Mesendoderm (in vitro differentiated cells): ENCODE data around the gene TAF1C.

ENCODE experiments used
- DNase-seq: peaks from one replicate; pipeline ENCODE4 v3.0.0; 2013
- H2AK5ac ChIP-seq: 2 replicates; pipeline ENCODE4 v1.6.1; 2013; ENCODE audit warnings: low read length, inconsistent platforms
- H2BK120ac ChIP-seq: 2 replicates; pipeline ENCODE4 v1.6.1; 2013; ENCODE audit warnings: low read depth, mild to moderate bottlenecking, low read length, moderate library complexity, mixed read lengths
- H2BK15ac ChIP-seq: replicated peaks from 2 replicates; pipeline ENCODE4 v1.6.1; 2013; ENCODE audit warnings: low read depth, mild to moderate bottlenecking, moderate library complexity
- H2BK5ac ChIP-seq: 2 replicates; pipeline ENCODE4 v1.6.1; 2013; ENCODE audit warnings: low read length, inconsistent platforms
- H3K18ac ChIP-seq: 2 replicates; pipeline ENCODE4 v1.6.1; 2013; ENCODE audit warnings: mild to moderate bottlenecking, low read length, mixed read lengths
- H3K23ac ChIP-seq: one replicate; pipeline ENCODE4 v1.6.1; 2013; ENCODE audit warnings: low read length
- H3K27ac ChIP-seq: 2 replicates; pipeline ENCODE4 v1.5.1; 2013; ENCODE audit warnings: low read depth, mild to moderate bottlenecking, inconsistent platforms, low read length, moderate library complexity
- H3K27me3 ChIP-seq: 2 replicates; pipeline ENCODE4 v1.6.1; 2013; ENCODE audit warnings: low read length, control low read depth, mild to moderate bottlenecking, inconsistent platforms; ENCODE audit not compliant: insufficient read depth, poor library complexity
- H3K36me3 ChIP-seq: 2 replicates; pipeline ENCODE4 v1.6.1; 2013; ENCODE audit warnings: low read length, inconsistent platforms; ENCODE audit not compliant: control insufficient read depth, insufficient read depth
- H3K4ac ChIP-seq: one replicate; pipeline ENCODE4 v1.6.1; 2013; ENCODE audit warnings: low read depth, mild to moderate bottlenecking, low read length, moderate library complexity
- H3K4me1 ChIP-seq: 2 replicates; pipeline ENCODE4 v1.6.1; 2013; ENCODE audit warnings: low read depth, low read length, inconsistent platforms; ENCODE audit not compliant: control insufficient read depth
- H3K4me2 ChIP-seq: 2 replicates; pipeline ENCODE4 v1.6.1; 2013; ENCODE audit warnings: low read length
- H3K4me3 ChIP-seq: 2 replicates; pipeline ENCODE4 v1.5.1; 2013; ENCODE audit warnings: mild to moderate bottlenecking, low read length
- H3K56ac ChIP-seq: one replicate; pipeline ENCODE4 v1.6.1; 2013; ENCODE audit warnings: low read length
- H3K79me1 ChIP-seq: 2 replicates; pipeline ENCODE4 v1.6.1; 2013; ENCODE audit warnings: low read length, inconsistent platforms
- H3K79me2 ChIP-seq: 2 replicates; pipeline ENCODE4 v1.6.1; 2013; ENCODE audit warnings: mild to moderate bottlenecking, low read length; ENCODE audit not compliant: control insufficient read depth, insufficient read depth
- H3K9ac ChIP-seq: 2 replicates; pipeline ENCODE4 v1.6.1; 2013; ENCODE audit warnings: low read length, inconsistent platforms
- H4K5ac ChIP-seq: one replicate; pipeline ENCODE4 v1.6.1; 2013; ENCODE audit warnings: low read length
- H4K8ac ChIP-seq: one replicate; pipeline ENCODE4 v1.6.1; 2013; ENCODE audit warnings: low read depth, mild to moderate bottlenecking, control low read depth, low read length, moderate library complexity
- WGBS: extraction: QIAGEN DNeasy Blood & Tissue Kit; methylation state at CpG from one replicate; pipeline ENCODE4 v1.1.7; 2013; ENCODE audit warnings: low lambda C conversion rate, missing lambda C conversion rate; ENCODE audit not compliant: insufficient coverage; ENCODE audit errors: extremely low coverage; 5-methylcytosine and 5-hydroxymethylcytosine counted together

TAF1C gene

DNA sequence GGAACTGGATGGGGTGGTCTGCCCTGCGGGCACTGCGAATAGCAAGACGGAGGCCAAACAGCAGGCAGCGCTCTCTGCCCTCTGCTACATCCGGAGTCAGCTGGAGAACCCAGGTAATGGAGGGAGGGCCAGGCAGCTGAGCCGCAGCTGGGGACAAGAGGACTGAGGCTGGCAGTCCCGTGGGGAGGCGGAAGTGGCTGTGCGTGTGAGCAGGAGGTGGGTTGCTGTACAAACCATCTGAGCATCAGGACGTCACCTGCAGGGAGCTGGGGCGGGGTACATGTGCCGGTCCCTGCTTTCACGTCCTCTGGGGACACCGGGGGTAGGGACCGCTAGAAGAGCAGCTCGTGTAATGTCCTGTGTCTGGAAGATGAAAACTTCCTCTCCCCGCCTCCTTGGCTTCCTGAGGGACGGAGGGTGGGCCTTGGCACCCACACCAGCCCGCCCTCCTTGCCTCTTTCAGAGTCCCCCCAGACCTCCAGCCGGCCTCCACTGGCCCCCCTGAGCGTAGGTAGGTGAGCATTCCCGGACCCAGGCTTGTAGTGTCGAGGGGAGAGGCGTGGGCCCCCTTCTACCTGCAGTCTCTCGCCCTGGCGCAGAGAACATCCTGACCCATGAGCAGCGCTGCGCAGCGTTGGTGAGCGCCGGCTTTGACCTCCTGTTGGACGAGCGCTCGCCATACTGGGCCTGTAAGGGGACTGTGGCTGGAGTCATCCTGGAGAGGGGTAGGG is 7.8 kb upstream of the TAF1C start:
- Histone ChIP-seq H3K36me3 (no peaks in the 10 kb centered on the region), H3K79me2 (no peaks in the 10 kb centered on the region), H2BK15ac (no peak overlapping the region), H2BK120ac (no peak overlapping the region), H3K9ac (no peak overlapping the region), H3K4me1 (no peaks in the 10 kb centered on the region), H4K8ac (no peak overlapping the region), H3K56ac (peak overlapping the region; percentile 38), H3K23ac (no peak overlapping the region), H2AK5ac (no peak overlapping the region), H3K79me1 (no peaks in the 10 kb centered on the region), H4K5ac (no peak overlapping the region), H3K4ac (no peak overlapping the region), H3K4me2 (no peak overlapping the region), H3K27ac (no peak overlapping the region), H3K4me3 (no peak overlapping the region), H3K18ac (no peak overlapping the region), H2BK5ac (no peak overlapping the region), H3K27me3 (no peaks in the 10 kb centered on the region)
- DNase-seq = no peak
- no CpG with 5 or more reads among the region's 34 CpGs for WGBS

GRCh38 chr16:84194018-84194417 is 7.2 kb upstream of the TAF1C start:
- Histone ChIP-seq H3K4ac (no peak overlapping the region), H3K79me2 (no peaks in the 10 kb centered on the region), H4K5ac (no peak overlapping the region), H3K36me3 (no peaks in the 10 kb centered on the region), H2AK5ac (no peak overlapping the region), H3K27me3 (no peaks in the 10 kb centered on the region), H2BK120ac (no peak overlapping the region), H2BK5ac (no peak overlapping the region), H3K4me1 (no peaks in the 10 kb centered on the region), H3K79me1 (no peaks in the 10 kb centered on the region), H4K8ac (no peak overlapping the region), H3K18ac (no peak overlapping the region), H3K27ac (no peak overlapping the region), H3K4me2 (no peak overlapping the region), H3K56ac (peak overlapping the region; percentile 38), H2BK15ac (no peak overlapping the region), H3K9ac (no peak overlapping the region), H3K23ac (no peak overlapping the region), H3K4me3 (no peak overlapping the region)
- WGBS = no CpG with 5 or more reads among the region's 11 CpGs
- DNase-seq = no peak

GRCh38 chr16:84193480-84193879 is 6.6 kb upstream of the TAF1C start:
- H4K5ac ChIP-seq = no peak overlapping the region
- no CpG with 5 or more reads among the region's 7 CpGs for WGBS
- no peak for DNase-seq

GRCh38 chr16:84191466-84191865 is 4.6 kb upstream of the TAF1C start:
- no peak overlapping the region for H4K8ac ChIP-seq
- H3K79me1 ChIP-seq = peaks cover 3% of the 10 kb centered on the region
- H2BK15ac ChIP-seq = no peak overlapping the region
- no peaks in the 10 kb centered on the region for H3K27me3 ChIP-seq
- no peak overlapping the region for H3K27ac ChIP-seq
- no peak overlapping the region for H4K5ac ChIP-seq
- no peak overlapping the region for H3K4me3 ChIP-seq
- H3K79me2 ChIP-seq = peaks cover 3% of the 10 kb centered on the region
- no peak overlapping the region for H2BK120ac ChIP-seq
- no peak overlapping the region for H2BK5ac ChIP-seq
- no CpG with 5 or more reads among the region's 16 CpGs for WGBS
- H3K56ac ChIP-seq = no peak overlapping the region
- no peak overlapping the region for H3K23ac ChIP-seq
- no peak overlapping the region for H2AK5ac ChIP-seq
- no peak overlapping the region for H3K18ac ChIP-seq
- no peak overlapping the region for H3K9ac ChIP-seq
- no peak for DNase-seq
- no peaks in the 10 kb centered on the region for H3K36me3 ChIP-seq
- no peak overlapping the region for H3K4ac ChIP-seq
- H3K4me2 ChIP-seq = no peak overlapping the region
- no peaks in the 10 kb centered on the region for H3K4me1 ChIP-seq

More at GRCh38 chr16:84193480-84193879, 6.6 kb upstream of the TAF1C start:
- Histone ChIP-seq H3K4ac (no peak overlapping the region), H3K23ac (no peak overlapping the region), H3K36me3 (no peaks in the 10 kb centered on the region), H2BK15ac (no peak overlapping the region), H3K27ac (no peak overlapping the region), H3K9ac (no peak overlapping the region), H2BK5ac (no peak overlapping the region), H3K18ac (no peak overlapping the region), H3K4me3 (no peak overlapping the region), H3K4me2 (no peak overlapping the region), H3K79me2 (no peaks in the 10 kb centered on the region), H3K56ac (no peak overlapping the region), H4K8ac (no peak overlapping the region), H3K79me1 (no peaks in the 10 kb centered on the region), H2AK5ac (no peak overlapping the region), H3K27me3 (no peaks in the 10 kb centered on the region), H2BK120ac (no peak overlapping the region), H3K4me1 (no peaks in the 10 kb centered on the region)

DNA sequence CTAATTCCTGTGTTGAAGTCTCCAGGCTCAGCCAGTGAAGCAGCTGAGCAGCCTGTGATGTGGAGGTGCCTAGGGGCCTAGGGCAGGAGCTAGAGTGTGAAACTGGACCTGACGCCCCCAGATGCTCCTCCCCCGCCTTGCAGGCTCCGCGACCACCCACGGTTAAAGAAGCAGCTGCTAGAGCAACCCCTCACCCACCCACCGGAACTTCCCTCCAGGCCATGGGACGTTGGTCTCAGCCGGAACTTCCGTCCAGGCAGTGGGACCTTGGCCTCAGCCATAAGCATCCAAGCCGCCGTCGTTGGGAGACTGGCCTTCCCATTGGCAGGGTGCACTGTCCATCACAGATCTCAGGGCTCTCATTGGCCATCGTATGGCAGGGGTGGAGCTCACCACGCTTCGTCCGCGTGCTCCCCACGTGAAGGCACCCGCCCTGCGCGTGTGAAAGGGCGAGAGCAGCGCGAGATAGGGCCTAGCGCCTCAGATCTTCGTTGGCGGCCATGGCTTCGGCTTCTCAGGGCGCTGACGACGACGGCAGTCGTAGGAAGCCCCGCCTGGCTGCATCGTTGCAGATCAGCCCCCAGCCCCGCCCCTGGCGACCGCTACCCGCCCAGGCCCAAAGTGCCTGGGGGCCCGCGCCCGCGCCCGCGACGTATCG is 4.0 kb upstream of the TAF1C start, which contains the start of gene ADAD2:
Gene ADAD2, plus strand, starts transcription at position 427 of the 658 bp plus-strand sequence. Its CDS starts 74 bp downstream, at position 501.
- Histone ChIP-seq H4K5ac (no peak within 1 kb of the TSS), H3K36me3 (no peaks in the 10 kb centered on the region), H3K4me2 (no peak within 1 kb of the TSS), H3K9ac (no peak within 1 kb of the TSS), H3K79me2 (peaks cover 8% of the 10 kb centered on the region), H3K27me3 (no peaks in the 10 kb centered on the region), H3K27ac (no peak within 1 kb of the TSS), H3K18ac (no peak within 1 kb of the TSS), H3K4ac (no peak within 1 kb of the TSS), H3K79me1 (peaks cover 5% of the 10 kb centered on the region), H2BK15ac (no peak within 1 kb of the TSS), H3K4me1 (no peaks in the 10 kb centered on the region), H4K8ac (no peak within 1 kb of the TSS), H3K23ac (no peak within 1 kb of the TSS), H2AK5ac (no peak within 1 kb of the TSS), H3K4me3 (no peak within 1 kb of the TSS), H2BK120ac (no peak within 1 kb of the TSS), H2BK5ac (no peak within 1 kb of the TSS), H3K56ac (no peak within 1 kb of the TSS)
- no CpG with 5 or more reads among the region's 47 CpGs for WGBS
- DNase-seq = peak; percentile 72
